ENCODE measurements around the gene ZFAND3.
A peak's percentile ranks its signal among the peaks of the same experiment; 100 is the strongest.

- peak in 2 of 3 donors; percentile 26 to 39 for TF ChIP-seq POLR2AphosphoS5 (IDR thresholded peaks at IDR 0.05)
- TF ChIP-seq CTCF (IDR thresholded peaks at IDR 0.05 in 8 of 11, conservative IDR thresholded peaks at IDR 0.05 in 3 of 11), result no peak
- no peak for TF ChIP-seq POLR2A (IDR thresholded peaks at IDR 0.05)
These were observed 58.7 kb downstream of the ZFAND3 start for GRCh38 chr6:37878150-37878710.

Measured in spleen (tissue), 7 donors.